Measurements from ENCODE around the gene MEI1.

The MEI1 gene

DNA sequence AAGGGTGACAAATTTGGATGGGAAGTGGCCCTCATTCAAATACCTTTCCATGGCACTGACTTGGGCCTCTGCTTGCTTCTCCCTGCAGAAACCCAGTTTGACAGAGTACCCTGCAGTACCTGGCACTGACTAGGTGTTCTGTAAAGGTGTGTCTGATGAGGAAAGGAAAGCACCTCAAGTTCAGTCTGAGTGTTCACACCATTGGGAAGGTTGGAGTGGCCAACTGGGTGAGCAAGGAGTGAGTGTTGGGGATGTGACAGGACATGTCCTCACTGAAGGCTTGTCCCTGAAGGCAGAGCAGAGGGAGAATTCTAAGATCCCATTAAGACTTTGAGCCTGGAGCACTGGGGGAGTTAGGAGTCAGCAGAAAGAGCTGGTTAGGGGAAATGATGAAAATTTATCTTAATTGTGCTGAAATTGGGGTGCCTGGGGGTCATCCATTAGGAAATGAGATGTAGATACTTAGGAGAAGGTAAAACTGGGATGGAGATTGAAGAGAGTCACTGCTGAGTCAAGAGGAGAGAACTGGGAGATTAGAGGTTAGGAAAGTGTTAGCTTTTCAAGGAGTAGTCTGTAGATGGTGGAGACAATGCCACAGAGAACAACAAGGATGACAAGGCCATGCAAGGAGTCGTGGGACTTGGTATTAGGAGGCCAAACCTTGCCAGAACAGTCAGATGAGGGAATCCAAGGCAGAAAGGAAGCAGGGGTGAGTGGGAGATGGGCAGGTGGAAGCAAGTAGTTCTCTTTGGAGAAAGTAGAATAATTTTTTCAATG is 139.7 kb downstream of the MEI1 start:
- no peak overlapping the region for H3K27ac ChIP-seq

DNA sequence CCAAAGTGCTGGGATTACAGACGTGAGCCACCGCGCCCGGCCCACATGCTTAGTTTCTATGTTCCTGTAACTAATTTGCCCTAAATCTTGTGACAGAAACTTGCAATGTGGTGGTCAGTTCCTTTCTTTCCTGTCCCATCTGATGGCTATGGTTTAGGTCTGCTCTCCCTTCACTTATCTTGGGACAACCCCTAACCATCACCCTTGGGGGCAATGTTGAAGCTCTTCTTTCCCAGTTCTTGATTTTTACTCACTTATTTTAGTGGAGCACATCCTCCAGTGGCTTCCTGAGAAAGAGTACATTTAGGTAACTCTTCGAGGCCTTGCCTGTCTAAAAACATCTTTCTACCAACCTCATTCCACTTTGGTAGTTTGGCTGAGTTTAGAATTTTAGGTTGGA is 140.9 kb downstream of the MEI1 start:
- TF ChIP-seq, protein P1, sequence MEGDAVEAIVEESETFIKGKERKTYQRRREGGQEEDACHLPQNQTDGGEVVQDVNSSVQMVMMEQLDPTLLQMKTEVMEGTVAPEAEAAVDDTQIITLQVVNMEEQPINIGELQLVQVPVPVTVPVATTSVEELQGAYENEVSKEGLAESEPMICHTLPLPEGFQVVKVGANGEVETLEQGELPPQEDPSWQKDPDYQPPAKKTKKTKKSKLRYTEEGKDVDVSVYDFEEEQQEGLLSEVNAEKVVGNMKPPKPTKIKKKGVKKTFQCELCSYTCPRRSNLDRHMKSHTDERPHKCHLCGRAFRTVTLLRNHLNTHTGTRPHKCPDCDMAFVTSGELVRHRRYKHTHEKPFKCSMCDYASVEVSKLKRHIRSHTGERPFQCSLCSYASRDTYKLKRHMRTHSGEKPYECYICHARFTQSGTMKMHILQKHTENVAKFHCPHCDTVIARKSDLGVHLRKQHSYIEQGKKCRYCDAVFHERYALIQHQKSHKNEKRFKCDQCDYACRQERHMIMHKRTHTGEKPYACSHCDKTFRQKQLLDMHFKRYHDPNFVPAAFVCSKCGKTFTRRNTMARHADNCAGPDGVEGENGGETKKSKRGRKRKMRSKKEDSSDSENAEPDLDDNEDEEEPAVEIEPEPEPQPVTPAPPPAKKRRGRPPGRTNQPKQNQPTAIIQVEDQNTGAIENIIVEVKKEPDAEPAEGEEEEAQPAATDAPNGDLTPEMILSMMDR (conservative IDR thresholded peaks at IDR 0.05) = no peak
- no peak overlapping the region; the same call in 1 of the 2 replicates for H3K27ac ChIP-seq

More for the DNA sequence above, 139.7 kb downstream of the MEI1 start:
- TF ChIP-seq, protein P1 (conservative IDR thresholded peaks at IDR 0.05) = no peak

DNA sequence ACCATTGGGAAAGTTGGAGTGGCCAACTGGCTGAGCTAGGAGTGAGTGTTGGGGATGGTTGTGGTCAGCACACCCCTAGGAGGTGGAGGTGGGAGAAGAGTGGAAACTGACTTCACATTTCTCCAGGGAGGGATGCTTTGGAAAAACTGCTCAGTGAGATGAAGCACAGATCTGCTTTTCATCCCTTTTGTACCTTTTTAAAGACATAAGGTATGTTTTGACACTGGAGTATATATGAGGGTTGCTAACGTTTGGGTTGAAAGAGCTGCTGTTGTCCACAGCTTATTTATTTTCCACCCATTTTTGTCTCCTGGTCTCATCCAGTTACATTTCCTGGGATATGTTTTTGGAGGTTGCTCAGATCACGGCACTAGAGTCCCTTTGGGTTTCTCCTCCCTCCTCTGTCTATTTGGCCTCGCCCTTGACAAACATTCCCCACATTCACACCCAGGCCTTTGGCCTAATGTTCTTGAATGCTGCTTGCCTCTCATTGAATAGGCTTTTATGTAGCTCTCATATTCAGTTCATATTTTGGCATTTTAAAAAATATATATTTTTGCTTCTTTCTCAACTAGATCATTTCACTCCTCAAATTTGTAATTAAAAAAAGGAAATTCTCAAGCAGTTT is 141.9 kb downstream of the MEI1 start:
- H3K27ac ChIP-seq = peak overlapping the region; percentile 26
- TF ChIP-seq, protein P1 (conservative IDR thresholded peaks at IDR 0.05) = no peak

DNA sequence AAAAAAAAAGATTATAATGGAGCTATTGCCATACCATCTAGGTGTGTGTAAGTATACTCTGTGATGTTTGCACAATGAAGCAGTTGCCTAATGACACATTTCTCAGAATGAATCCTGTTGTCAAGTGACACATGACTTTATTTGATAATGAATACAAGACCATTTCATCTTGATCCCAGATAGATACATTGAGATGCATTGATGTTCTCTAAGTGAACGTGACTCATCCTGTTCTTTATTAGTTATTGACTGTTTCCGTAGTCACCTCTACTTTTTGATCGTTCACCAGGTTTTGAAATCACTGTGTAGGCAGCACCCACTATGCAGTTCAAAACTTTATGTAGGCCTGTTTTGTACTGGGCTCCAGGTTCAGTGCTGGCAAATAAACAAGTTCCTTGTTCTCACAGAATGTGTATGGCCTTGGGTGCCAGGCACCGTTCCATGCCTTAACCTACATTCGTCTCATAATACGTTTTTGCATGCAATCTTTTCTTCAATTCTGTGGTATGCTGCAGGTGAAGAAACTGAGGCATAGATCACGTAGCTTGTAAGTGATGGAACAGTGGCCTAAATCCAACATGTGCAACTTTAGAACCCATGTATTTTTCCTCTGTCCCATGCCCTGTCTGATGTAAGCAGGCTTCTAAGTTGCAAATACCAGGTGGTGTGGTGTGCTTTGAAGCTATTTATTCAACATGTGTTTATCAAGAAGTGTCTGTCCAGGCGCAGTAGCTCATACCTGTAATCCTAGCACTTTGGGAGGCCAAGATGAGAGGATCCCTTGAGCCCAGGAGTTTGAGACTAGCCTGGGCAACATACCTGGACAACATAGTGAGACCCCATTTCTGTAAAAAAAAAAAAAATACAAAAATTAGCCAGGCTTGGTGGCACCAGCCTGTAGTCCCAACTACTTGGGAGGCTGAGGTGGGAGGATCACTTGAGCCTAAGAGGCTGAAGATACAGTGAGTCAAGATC is 144.0 kb downstream of the MEI1 start:
- peak overlapping the region; percentile 81 for H3K27ac ChIP-seq
- TF ChIP-seq, protein P1 (conservative IDR thresholded peaks at IDR 0.05) = no peak

DNA sequence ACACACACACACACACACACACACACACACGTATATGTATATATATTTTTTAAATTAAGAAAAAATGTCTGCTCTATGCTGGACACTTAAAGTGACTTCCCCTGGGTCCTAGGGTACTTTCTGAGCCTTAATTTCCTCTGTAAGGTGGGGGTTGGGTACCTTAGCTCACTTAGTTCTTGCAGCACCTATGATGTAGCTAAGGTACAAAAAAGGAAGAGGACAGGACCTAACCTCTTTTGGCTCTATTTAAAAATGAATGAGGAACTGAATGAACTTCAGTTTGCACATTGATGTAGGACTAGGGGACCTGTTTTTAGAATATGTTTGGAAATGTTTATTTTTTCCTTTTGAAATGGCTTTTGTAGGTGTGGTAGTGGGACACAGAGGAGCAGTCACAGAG is 144.7 kb downstream of the MEI1 start:
- TF ChIP-seq, protein P1 (conservative IDR thresholded peaks at IDR 0.05) = no peak

DNA sequence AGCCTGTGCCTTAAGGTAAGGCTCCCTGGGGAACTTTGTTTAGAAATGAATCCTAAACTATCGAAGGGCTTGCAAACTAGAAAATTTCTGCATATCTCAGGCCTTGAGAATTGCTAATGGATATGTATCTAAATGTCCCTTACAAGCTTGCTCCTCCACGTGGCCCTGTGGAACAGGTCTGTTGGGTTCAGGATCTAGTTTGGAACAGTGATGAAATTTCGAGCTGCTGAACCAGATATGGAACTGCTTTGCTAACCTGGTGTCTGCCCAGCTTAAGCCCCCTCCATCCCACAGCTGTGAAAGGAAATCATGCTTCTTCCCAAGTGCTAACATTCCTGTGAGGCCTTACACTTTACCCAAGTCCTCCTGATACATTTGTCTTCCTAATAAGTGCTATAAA is 145.2 kb downstream of the MEI1 start:
- peak overlapping the region; percentile 81 for H3K27ac ChIP-seq
- TF ChIP-seq, protein P1 (conservative IDR thresholded peaks at IDR 0.05) = no peak

More for the DNA sequence above, 144.7 kb downstream of the MEI1 start:
- peak overlapping the region; percentile 81 for H3K27ac ChIP-seq

All from VCaP (cell line).